ENCODE measurements around the gene TMPRSS12. TPM values are rescaled to one million over a fixed set of nuclear protein-coding genes. Genes with fewer than 3 reads are reported as not detected.

TMPRSS12 gene
- total RNA-seq (2014; rRNA removed) (not detected in 2 replicates), Bru-seq, nascent RNA (percentile 7 among the genes with signal in this experiment), BruChase-seq, experiment 1, labeled RNA remaining after a 6-hour chase (percentile 20 among the genes with signal in this experiment), BruChase-seq, experiment 2, labeled RNA remaining after a 2-hour chase (percentile 28 among the genes with signal in this experiment)
- long read RNA-seq: 0 reads

- ChIA-PET POLR2A (ENCODE audit: unreplicated experiment) (no interaction called here), CTCF (no interaction called here)
- H3F3A ChIP-seq (ENCODE audit: low read length, unreplicated experiment): no peaks in the 10 kb centered on the region
- intact Hi-C loops (cut with micrococcal nuclease): no loop called here
- DNase-seq: no peak
- no peak within 1 kb of the TSS for H3K9ac ChIP-seq (ENCODE audit: low read length)
- no peaks in the 10 kb centered on the region for H3K9me2 ChIP-seq (replicated peaks; ENCODE audit: low read length)
- no peaks in the 10 kb centered on the region for H4K20me1 ChIP-seq (ENCODE audit: low read length)
- H3K4me1 ChIP-seq (ENCODE audit: insufficient read depth, low read length): peaks cover 6% of the 10 kb centered on the region; the same call in 1 of the 2 replicates
- no peak for TF ChIP-seq EZH2phosphoT487 (IDR thresholded peaks at IDR 0.05; ENCODE audit: borderline replicate concordance, low read length)
- TF ChIP-seq EZH2 (IDR thresholded peaks at IDR 0.05; ENCODE audit: low read length, unreplicated experiment): no peak
- TF ChIP-seq CTCF (conservative IDR thresholded peaks at IDR 0.05; ENCODE audit: low read depth, low read length): no peak
- H3K4me2 ChIP-seq (ENCODE audit: low read length): no peak within 1 kb of the TSS
- no peak within 1 kb of the TSS for H3K27ac ChIP-seq (ENCODE audit: low read length)
- H3K36me3 ChIP-seq (ENCODE audit: low read depth, low read length): no peaks in the 10 kb centered on the region
- no TSS peak for BruUV-seq (replicated peaks)
- no peak for ATAC-seq
- H3K79me2 ChIP-seq (ENCODE audit: low read length): no peaks in the 10 kb centered on the region
- no peaks in the 10 kb centered on the region for H3K9me3 ChIP-seq (ENCODE audit: low read length)
- H3K4me3 ChIP-seq (ENCODE audit: low read length): no peak within 1 kb of the TSS
- H2AFZ ChIP-seq (ENCODE audit: low read length): no peak within 1 kb of the TSS
- H3K27me3 ChIP-seq (ENCODE audit: low read length): no peaks in the 10 kb centered on the region
Measured at GRCh38 chr12:50842637-50843493, at the start of gene TMPRSS12. Gene TMPRSS12 (plus strand): TSS chr12:50842926. CDS start chr12:50842965, 39 bp downstream.

DNA sequence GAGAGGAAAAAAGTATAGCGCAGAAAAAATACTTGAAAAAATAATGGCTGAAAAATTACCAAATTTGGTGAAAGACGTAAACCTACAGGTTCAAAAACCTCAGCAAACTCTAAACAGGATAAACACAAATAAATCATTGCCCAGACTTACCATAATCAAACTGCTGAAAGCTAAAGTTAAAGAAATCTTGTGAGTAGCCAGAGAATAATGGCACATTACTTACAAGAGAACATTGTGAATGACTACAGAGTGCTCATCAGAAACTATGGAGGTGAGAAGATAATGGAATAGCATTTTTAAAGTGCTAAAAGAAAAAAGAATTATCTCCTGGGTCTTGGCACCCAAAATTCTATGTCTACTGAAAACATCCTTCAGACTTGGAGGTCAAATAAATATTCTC lies 42.8 kb upstream of the TMPRSS12 start:
- ChIA-PET CTCF (no interaction called here), POLR2A (ENCODE audit: unreplicated experiment) (no interaction called here)
- Histone ChIP-seq H3K9me2 (replicated peaks; ENCODE audit: low read length) (no peaks in the 10 kb centered on the region), H3K27ac (ENCODE audit: low read length) (no peak overlapping the region), H3K27me3 (ENCODE audit: low read length) (no peaks in the 10 kb centered on the region), H3K79me2 (ENCODE audit: low read length) (no peaks in the 10 kb centered on the region), H3K36me3 (ENCODE audit: low read depth, low read length) (peaks cover 52% of the 10 kb centered on the region), H2AFZ (ENCODE audit: low read length) (no peak overlapping the region), H3F3A (ENCODE audit: low read length, unreplicated experiment) (no peaks in the 10 kb centered on the region), H4K20me1 (ENCODE audit: low read length) (no peaks in the 10 kb centered on the region), H3K4me1 (ENCODE audit: insufficient read depth, low read length) (no peaks in the 10 kb centered on the region), H3K4me3 (ENCODE audit: low read length) (no peak overlapping the region), H3K9me3 (ENCODE audit: low read length) (peaks cover 16% of the 10 kb centered on the region; the same call in 1 of the 2 replicates), H3K4me2 (ENCODE audit: low read length) (no peak overlapping the region), H3K9ac (ENCODE audit: low read length) (no peak overlapping the region)
- no peak for DNase-seq
- TF ChIP-seq CTCF (conservative IDR thresholded peaks at IDR 0.05; ENCODE audit: low read depth, low read length) (no peak), EZH2 (IDR thresholded peaks at IDR 0.05; ENCODE audit: low read length, unreplicated experiment) (no peak), EZH2phosphoT487 (IDR thresholded peaks at IDR 0.05; ENCODE audit: borderline replicate concordance, low read length) (no peak)
- no peak for ATAC-seq
- no TSS peak for BruUV-seq (replicated peaks)
- intact Hi-C loops (cut with micrococcal nuclease): no loop called here
